Epithelial cell of prostate (primary cell): Measurements from ENCODE around the gene FIGNL1.

Experiments
- DNase-seq: peaks from one replicate; pipeline ENCODE4 v3.0.0-alpha.2; 2011; ENCODE audit warnings: low read depth, low spot score
- H3K27ac ChIP-seq: fragments of 450-650 bp; 2 replicates; pipeline ENCODE4 v1.5.1; 2017; ENCODE audit warnings: mild to moderate bottlenecking

The FIGNL1 gene, protein sequence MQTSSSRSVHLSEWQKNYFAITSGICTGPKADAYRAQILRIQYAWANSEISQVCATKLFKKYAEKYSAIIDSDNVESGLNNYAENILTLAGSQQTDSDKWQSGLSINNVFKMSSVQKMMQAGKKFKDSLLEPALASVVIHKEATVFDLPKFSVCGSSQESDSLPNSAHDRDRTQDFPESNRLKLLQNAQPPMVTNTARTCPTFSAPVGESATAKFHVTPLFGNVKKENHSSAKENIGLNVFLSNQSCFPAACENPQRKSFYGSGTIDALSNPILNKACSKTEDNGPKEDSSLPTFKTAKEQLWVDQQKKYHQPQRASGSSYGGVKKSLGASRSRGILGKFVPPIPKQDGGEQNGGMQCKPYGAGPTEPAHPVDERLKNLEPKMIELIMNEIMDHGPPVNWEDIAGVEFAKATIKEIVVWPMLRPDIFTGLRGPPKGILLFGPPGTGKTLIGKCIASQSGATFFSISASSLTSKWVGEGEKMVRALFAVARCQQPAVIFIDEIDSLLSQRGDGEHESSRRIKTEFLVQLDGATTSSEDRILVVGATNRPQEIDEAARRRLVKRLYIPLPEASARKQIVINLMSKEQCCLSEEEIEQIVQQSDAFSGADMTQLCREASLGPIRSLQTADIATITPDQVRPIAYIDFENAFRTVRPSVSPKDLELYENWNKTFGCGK

GRCh38 chr7:50449881-50450589 is at the start of gene FIGNL1:
FIGNL1 (minus strand) TSS chr7:50450350; CDS start chr7:50447287, 3,063 bp downstream.
- DNase-seq: no peak
- H3K27ac ChIP-seq: peak within 1 kb of the TSS; percentile 59

DNA sequence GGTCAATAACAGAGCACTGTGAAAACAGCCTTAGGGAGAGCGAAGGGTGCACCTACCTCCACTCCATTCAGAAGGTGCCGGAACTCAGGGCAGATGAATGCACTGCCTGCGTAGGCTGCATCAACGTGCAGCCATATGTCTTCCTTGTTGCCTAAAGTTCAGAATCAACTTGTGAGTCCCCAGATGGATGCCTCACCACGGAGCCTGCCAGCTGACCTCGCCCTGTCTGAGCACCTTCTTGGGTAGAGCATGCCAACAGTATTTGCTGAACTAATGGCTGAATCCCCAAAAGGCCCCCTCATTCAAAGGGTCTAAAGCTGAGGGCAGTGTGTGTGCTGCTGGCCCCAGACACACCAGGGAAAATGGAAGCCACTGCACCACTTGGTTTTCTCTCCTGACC is 48.9 kb upstream of the FIGNL1 start:
- H3K27ac ChIP-seq: no peak overlapping the region
- no peak for DNase-seq

DNA sequence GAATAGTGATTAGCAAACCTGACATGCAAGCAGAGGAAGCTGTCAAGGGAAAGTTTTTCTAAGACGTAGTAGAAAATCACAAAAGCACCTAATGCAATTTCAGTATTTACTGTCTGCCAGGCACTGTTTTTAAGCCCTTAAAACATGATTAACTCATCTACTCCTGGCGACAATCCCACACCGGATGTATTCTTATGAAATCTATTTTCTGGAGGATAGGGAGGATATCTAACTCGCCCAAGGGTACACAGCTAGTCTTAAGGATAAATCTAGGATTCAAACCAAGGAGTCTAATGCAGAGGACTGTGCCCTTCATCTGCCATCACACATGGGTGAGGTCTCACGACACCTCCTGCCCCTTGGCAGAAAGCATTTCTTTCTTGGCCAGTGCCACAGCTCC is 47.8 kb upstream of the FIGNL1 start:
- H3K27ac ChIP-seq: no peak overlapping the region
- no peak for DNase-seq

DNA sequence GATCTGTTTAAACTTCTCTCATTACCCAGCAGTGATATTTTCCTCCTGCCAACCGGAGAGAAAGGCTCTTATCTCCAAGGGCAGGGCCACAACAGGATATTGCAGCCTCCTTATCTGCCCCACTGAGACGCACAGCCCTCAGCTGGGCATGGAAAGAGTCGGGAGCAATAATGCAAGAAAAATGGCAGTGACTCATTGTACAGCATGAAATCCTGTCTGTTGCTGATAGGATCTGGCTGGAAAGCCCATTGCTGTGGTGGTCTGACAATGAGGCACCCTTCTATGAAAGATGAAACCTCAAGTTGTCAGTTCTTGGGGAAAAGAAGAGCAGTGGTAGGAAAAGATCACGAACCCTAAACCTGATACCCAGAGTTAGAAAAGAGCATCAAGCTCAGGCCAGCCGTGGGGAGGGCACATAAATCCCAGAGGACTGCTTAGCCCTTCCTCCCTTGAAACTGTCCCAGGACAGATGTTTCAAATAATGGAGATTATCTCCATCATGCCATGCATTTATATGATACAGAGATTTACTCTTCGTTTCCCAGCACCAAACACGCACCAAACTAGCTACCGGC is 47.0 kb upstream of the FIGNL1 start:
- no peak for DNase-seq
- no peak overlapping the region for H3K27ac ChIP-seq

- no peak for DNase-seq
- no peak overlapping the region for H3K27ac ChIP-seq
Measured at GRCh38 chr7:50496569-50496968, 46.4 kb upstream of the FIGNL1 start.

- H3K27ac ChIP-seq: no peak overlapping the region
- DNase-seq: no peak
Measured at GRCh38 chr7:50495746-50496145, 45.6 kb upstream of the FIGNL1 start.

- DNase-seq: no peak
- no peak overlapping the region for H3K27ac ChIP-seq
Measured at GRCh38 chr7:50492770-50493519, 42.8 kb upstream of the FIGNL1 start.

DNA sequence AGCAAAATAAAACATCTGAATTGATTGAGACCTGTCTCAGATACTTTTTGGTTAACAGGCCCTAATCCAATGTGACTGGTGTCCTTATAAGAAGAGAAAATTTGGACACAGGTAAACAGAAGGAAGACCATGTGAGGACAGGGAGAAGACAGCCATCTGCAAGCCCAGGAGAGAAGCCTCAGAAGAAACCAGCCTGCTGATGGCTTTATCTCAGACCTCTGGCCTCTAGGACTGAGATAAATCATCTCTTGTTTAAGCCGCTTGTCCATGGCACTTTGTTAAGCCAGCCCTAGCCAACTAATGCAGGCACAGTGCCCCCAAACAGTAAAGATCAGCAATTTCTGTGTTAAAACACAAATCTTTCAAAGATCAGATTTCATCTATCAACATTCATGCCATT is 41.8 kb upstream of the FIGNL1 start:
- no peak overlapping the region for H3K27ac ChIP-seq
- no peak for DNase-seq

DNA sequence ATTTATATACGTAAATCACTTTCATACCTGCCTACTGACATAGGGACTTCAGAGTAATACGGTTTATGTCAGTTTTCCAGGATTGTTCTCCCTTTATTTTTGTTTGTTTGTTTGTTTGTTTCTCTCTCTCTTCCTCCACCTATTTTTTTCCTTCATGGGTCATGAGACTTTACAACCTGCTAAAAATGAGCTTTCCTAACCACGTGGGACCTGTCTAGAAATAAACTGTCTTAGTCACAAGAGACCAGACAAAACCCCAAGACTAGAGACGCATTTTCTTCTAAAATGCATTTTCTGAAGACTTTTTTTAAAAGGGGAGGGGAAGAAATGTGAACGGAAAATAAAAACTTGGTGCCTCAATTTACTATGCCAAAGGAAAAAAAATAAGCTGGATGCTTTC is 41.1 kb upstream of the FIGNL1 start:
- no peak for DNase-seq
- H3K27ac ChIP-seq: no peak overlapping the region

DNA sequence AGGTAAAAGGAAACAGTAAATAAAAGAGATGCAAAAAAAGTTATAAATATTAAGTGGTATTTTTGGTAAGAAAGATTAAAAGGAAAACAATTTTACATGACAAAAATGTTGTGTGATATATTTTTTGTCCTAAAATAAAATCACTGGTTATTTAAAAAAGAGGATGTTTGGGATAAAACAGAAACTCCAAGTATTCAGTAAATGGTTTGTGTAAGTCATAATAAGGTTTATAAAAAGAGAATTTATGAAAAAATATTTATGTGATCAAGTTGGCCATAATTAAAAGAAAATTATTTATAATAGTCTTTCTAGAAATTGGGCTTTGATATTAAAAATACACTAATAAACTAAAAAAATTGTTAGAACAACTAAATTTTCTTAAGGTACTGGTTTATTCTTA is 38.2 kb upstream of the FIGNL1 start:
- DNase-seq: no peak
- H3K27ac ChIP-seq: no peak overlapping the region

DNA sequence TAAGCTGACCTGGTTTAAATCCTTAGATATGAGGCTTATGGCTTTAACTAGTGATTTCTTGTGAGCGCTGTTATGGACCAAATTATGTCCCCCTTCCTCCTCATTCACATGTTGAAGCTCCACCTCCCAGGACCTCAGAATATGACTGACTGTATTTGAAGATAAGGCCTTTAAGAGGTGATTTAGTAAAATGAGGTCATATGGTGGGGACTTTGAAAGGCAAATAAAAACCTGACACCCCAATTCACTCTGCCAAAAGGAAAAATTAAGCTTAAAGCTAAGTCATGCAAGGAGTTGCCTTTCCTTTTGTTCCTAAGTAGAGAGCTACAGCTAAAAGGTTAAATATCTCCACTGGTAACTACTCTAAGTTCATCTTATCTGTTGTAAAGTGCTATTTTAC is 36.4 kb upstream of the FIGNL1 start:
- DNase-seq: no peak
- H3K27ac ChIP-seq: no peak overlapping the region

GRCh38 chr7:50481867-50482266 is 31.7 kb upstream of the FIGNL1 start:
- H3K27ac ChIP-seq: no peak overlapping the region
- DNase-seq: no peak

GRCh38 chr7:50480797-50481196 is 30.6 kb upstream of the FIGNL1 start:
- no peak overlapping the region for H3K27ac ChIP-seq
- DNase-seq: no peak

DNA sequence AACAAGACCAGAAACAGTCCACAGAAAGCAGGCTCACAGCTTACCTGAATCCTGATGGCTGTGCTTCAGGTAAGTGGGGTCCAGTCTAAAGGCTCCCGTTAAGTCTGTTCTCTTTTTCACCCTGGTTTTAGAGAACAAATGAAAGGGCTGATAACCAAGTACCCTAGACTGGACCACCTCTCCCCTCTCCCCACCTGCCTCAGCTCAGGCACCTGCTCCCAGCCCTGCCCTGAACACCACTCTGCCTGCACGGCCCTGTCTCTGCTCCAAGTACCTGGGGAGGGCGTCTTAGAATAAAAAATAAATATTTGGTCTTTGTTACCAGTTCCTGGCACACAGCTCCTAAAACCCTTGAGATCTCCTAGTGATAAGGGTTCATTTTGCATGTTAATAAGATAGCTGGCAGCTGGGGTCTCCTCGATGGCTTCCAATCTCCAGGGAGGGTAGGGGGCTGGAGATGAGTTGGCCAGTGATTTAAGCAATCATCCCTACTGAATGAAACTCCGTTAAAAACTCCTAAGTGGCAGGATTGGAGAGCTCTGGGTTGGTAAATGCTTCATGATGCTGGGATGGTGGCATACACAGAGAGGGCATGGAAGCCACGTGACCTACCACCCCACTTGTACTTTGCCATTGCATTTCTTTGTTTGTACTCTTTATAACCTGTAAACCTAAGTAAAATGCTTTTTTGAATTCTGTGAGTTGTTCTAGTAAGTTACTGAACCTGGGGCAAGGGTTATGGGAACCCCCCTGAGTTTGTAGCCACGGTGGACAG is 29.8 kb upstream of the FIGNL1 start:
- no peak for DNase-seq
- H3K27ac ChIP-seq: no peak overlapping the region

DNA sequence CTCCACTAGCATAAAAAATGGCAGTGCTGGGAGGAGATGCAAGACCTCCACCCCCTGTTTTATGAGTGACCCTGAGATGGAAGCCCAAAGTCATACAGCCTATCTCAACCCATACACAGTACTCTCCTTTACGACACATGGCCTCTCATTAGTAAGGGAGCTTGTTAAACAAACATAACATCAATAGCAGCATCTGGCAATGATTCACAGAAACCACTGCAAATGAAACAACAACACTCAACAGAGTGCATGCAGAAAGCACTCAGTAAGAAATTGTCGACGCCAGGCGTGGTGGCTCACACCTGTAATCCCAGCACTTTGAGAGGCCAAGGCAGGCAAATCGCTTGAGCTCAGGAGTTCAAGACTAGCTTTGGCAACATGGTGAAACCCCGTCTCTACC is 27.5 kb upstream of the FIGNL1 start:
- no peak overlapping the region for H3K27ac ChIP-seq
- DNase-seq: no peak

GRCh38 chr7:50476953-50477625 is 26.9 kb upstream of the FIGNL1 start:
- no peak overlapping the region for H3K27ac ChIP-seq
- no peak for DNase-seq

DNA sequence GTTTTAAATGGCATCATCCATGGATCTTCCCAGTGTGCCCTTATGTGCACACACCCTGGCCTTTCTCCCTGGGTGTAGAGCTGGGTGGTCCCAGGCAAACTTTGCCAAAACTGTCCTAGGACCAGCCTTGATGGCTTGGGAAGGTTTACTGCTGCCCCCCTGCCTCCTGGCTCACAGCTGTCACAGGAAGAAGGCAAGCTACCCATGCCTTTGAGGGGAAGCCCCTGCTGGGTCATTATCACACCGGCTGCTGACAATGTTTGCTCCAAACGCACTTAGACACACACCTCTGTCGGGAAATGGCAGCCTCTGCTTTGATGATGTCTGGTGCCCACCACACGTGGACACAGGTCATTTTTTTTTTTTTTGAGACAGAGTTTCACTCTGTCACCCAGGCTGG is 25.2 kb upstream of the FIGNL1 start:
- H3K27ac ChIP-seq: no peak overlapping the region
- no peak for DNase-seq

GRCh38 chr7:50474382-50475160 is 24.4 kb upstream of the FIGNL1 start:
- no peak for DNase-seq

More at GRCh38 chr7:50474382-50475160, 24.4 kb upstream of the FIGNL1 start:
- H3K27ac ChIP-seq: no peak overlapping the region
